ENCODE data around the gene MIR17HG. TPM values are rescaled to one million over a fixed set of nuclear protein-coding genes. Genes with fewer than 3 reads are reported as not detected.

MIR17HG gene
- total RNA-seq, 1 donor from 2014 or later = 19.2 TPM

DNA sequence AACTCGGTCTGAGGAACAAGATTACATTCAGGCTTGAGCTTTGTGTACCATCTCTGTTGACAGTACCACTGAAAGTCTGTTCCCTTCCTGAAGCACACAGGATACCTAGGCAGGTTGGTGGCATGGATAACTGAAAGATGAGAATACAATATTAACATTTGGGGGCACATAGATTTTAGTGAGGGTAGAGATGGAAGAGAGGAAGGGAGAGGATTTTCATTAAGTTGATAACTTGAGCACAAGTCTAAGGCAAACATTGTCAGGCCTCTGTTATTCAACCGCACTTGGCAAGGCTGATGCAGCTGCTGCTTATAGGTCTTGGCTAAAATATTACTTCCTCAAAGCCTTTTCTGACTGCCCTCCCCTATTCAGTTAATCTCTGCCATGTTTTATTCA, 10.9 kb downstream of the MIR17HG start:
- FAIRE-seq = no peak
- TF ChIP-seq CTCF (IDR thresholded peaks at IDR 0.05; ENCODE audit: insufficient read depth, low read length, severe bottlenecking) = no peak
- no peaks in the 10 kb centered on the region for H3K27me3 ChIP-seq (ENCODE audit: control insufficient read depth, insufficient read depth, low read length)
- no peak overlapping the region for H3K4me3 ChIP-seq (ENCODE audit: low read depth, low read length)
- H3K36me3 ChIP-seq (ENCODE audit: control insufficient read depth, insufficient read depth, low read length) = peaks cover 6% of the 10 kb centered on the region
- DNase-seq (ENCODE audit: low read depth) = no peak

DNA sequence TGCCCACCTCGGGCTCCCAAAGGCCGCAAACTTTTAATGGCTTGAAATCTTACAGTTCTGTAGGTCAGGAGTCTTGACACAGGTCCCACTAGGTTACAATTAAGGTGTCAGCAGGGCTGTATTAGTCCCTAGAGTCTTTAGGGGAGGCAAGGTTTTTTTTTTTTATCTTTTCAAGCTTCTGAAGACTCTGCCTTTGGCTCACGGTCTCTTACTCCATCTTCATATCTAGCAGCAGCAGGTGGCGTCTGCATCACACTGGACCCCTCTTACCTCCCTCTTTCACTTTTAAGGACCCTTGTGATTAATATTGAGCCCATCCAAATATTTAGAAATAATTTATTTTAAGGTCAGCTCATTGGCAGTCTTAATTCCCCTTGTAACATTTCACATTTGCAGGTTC, 11.6 kb downstream of the MIR17HG start:
- DNase-seq (ENCODE audit: low read depth) (no peak), FAIRE-seq (no peak)
- Histone ChIP-seq H3K27me3 (ENCODE audit: control insufficient read depth, insufficient read depth, low read length) (no peaks in the 10 kb centered on the region), H3K36me3 (ENCODE audit: control insufficient read depth, insufficient read depth, low read length) (peaks cover 2% of the 10 kb centered on the region), H3K4me3 (ENCODE audit: low read depth, low read length) (no peak overlapping the region)
- TF ChIP-seq CTCF (IDR thresholded peaks at IDR 0.05; ENCODE audit: insufficient read depth, low read length, severe bottlenecking) = no peak

GRCh38 chr13:91359631-91360030, 12.1 kb downstream of the MIR17HG start:
- no peak for TF ChIP-seq CTCF (IDR thresholded peaks at IDR 0.05; ENCODE audit: insufficient read depth, low read length, severe bottlenecking)
- DNase-seq (ENCODE audit: low read depth) = no peak
- Histone ChIP-seq H3K36me3 (ENCODE audit: control insufficient read depth, insufficient read depth, low read length) (peaks cover 1% of the 10 kb centered on the region), H3K4me3 (ENCODE audit: low read depth, low read length) (no peak overlapping the region), H3K27me3 (ENCODE audit: control insufficient read depth, insufficient read depth, low read length) (no peaks in the 10 kb centered on the region)
- no peak for FAIRE-seq

DNA sequence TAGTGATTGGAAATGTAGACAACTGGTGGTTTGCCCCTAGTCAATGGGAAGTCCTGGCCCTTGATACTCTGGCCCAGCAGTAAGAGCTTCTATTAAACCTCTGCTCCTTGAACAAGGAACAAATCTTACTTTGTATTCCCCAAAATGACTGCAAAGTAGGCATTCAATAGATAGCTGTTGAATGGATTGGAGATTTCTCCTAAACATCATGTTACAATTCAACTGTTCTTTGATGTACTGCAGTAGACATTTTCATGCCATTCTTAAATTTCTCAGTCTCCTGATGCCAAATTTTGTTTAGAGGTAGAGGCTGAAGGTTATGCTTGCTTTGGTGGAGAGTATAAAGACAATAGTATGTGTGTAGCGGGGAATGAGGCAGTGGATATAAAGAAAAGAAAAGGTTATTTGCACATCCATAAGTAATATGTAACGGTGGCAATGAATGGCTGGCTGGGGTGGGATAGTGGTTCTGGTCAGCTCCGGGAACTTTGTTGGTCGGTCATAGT, 12.8 kb downstream of the MIR17HG start:
- FAIRE-seq (no peak), DNase-seq (ENCODE audit: low read depth) (no peak)
- H3K4me3 ChIP-seq (ENCODE audit: low read depth, low read length) = no peak overlapping the region
- H3K27me3 ChIP-seq (ENCODE audit: control insufficient read depth, insufficient read depth, low read length) = no peaks in the 10 kb centered on the region
- no peak for TF ChIP-seq CTCF (IDR thresholded peaks at IDR 0.05; ENCODE audit: insufficient read depth, low read length, severe bottlenecking)
- H3K36me3 ChIP-seq (ENCODE audit: control insufficient read depth, insufficient read depth, low read length) = peaks cover 1% of the 10 kb centered on the region

DNA sequence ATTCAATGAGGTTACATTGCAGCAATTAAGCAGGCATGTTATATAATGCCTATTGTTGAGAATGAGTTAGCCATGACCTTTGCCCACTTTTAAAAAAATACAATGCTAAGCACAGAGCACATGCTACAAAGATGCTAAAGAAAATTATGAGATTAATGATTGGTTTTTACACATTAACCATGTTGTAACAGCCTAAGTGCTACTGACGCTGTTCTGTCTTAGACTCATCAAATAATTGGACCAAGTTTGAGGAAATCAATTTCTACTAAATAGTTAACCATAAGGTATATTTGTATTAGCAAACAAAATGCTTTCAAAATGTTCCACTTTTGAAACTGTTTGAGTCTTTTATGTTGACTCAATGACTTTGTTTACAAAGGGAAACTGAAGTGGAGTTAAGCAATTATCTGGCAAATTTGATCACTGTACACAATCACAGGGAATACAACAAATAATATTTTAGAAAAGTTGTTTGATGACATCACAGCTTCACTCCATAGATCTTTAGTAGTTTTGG, 14.3 kb downstream of the MIR17HG start:
- Histone ChIP-seq H3K27me3 (ENCODE audit: control insufficient read depth, insufficient read depth, low read length) (no peaks in the 10 kb centered on the region), H3K4me3 (ENCODE audit: low read depth, low read length) (no peak overlapping the region), H3K36me3 (ENCODE audit: control insufficient read depth, insufficient read depth, low read length) (peaks cover under 1% of the 10 kb centered on the region)
- no peak for TF ChIP-seq CTCF (IDR thresholded peaks at IDR 0.05; ENCODE audit: insufficient read depth, low read length, severe bottlenecking)
- FAIRE-seq (no peak), DNase-seq (ENCODE audit: low read depth) (peak; percentile 17)

DNA sequence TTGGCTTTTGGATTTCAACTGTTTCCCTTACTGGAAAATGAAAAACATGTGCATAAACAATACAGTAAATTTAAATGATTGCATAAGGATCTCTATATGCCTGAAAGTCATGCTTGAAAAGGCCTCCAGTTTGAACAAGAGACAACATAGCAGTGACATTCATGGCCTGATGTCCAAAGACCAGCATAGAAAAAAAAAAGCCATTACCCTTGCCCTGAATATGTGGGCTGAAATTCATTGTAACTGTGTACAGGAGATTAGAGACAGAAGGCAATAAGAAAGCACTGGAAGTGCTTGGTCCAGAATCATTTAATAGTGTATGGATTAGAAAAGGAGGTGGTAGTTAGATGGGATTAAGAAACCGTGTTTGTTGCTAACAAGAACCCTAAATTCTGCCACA, 15.4 kb downstream of the MIR17HG start:
- Histone ChIP-seq H3K36me3 (ENCODE audit: control insufficient read depth, insufficient read depth, low read length) (no peaks in the 10 kb centered on the region), H3K4me3 (ENCODE audit: low read depth, low read length) (no peak overlapping the region), H3K27me3 (ENCODE audit: control insufficient read depth, insufficient read depth, low read length) (no peaks in the 10 kb centered on the region)
- FAIRE-seq (no peak), DNase-seq (ENCODE audit: low read depth) (no peak)
- no peak for TF ChIP-seq CTCF (IDR thresholded peaks at IDR 0.05; ENCODE audit: insufficient read depth, low read length, severe bottlenecking)
